Astrocyte of the cerebellum (primary cell): ENCODE results near the gene KCNIP1.

Experiments
- DNase-seq: peaks from one replicate; pipeline ENCODE4 v3.0.0-alpha.2; 2011; ENCODE audit warnings: low read depth
- H3K4me3 ChIP-seq: 2 replicates; pipeline ENCODE4 v1.5.1; 2011; ENCODE audit warnings: mild to moderate bottlenecking, low read depth, low read length, moderate library complexity
- CTCF ChIP-seq: IDR thresholded peaks from 2 replicates; pipeline ENCODE4 v1.5.1; 2012; ENCODE audit warnings: low read length, low read depth, moderate library complexity, mild to moderate bottlenecking; ENCODE audit errors: missing control alignments
- in situ Hi-C: cut with HindIII; loops from 2 replicates; pipeline ENCODE4 v1.10.0; 2017; ENCODE audit warnings: low sequenced_read_pairs

Gene KCNIP1

DNA sequence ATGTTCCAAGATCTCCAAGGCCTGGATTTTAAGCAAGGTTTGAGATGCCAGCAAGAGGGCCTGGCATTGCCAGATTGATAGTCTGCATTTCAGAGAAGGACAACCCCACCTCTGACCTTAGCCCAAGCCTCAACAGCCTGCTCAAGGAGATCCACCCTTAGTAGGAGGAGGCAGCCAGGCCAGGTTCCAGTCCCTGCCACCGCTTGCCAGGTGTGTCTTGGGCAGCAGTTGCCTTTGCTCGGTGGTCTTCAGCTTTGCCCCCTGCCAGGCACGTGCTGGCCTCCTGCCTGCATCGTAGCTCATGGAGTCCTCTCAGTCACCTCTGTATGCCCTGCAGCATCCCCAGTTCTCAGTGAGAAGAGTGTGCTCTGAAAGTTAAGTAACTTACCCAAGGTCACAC, 134.2 kb downstream of the KCNIP1 start:
- in situ Hi-C loops: no loop called here
- DNase-seq: no peak
- no peak overlapping the region for H3K4me3 ChIP-seq
- TF ChIP-seq CTCF: no peak

GRCh38 chr5:170638454-170639220, 134.8 kb downstream of the KCNIP1 start:
- no peak for DNase-seq
- peak; percentile 78 for TF ChIP-seq CTCF
- in situ Hi-C loops: no loop called here
- no peak overlapping the region for H3K4me3 ChIP-seq

- TF ChIP-seq CTCF: no peak
- no peak overlapping the region for H3K4me3 ChIP-seq
- DNase-seq: no peak
- in situ Hi-C loops: no loop called here
Measured at GRCh38 chr5:170639221-170639925, 135.6 kb downstream of the KCNIP1 start.

DNA sequence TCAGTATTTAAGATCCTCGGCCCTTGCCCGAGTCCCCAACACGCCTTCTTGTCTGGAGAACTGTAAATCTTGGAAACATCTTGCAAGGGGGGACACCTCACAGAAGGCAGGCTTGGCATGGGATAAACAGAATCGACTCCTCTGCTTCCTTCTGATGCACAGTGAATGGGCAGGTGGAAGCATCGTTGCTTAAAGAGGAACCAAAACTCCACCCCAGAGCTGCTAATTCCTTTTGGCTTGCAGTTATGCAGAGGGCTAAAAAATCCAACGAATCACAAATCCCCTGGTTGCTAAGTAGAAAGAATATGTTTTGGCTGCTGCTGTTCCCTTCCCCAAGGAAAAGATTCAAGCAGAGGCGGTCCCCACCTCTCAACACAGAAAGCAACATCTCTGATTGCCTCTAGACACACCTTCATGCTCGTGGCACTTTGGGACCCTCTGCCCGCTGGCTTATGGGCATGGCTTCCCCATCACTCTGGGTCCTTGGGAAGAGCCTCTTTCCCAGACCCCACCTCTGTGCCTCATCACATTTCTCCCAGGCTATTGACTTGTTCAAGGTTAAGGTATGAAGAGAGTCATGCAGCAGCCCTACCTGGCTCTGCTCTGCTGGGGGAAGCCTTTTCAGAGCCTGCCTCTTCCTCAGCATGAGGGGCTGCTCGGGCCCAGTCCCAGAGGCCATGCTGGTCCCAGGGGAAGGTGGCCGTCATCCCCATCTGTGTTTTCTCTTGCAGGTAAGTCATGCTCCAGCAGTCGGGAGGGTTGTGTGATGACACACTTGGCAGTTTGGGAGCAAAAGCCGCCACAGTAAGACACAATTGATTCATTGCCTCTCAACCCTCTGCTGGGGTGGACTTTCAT, 137.1 kb downstream of the KCNIP1 start:
- no peak for TF ChIP-seq CTCF
- no peak for DNase-seq
- no peak overlapping the region for H3K4me3 ChIP-seq
- in situ Hi-C loops: no loop called here

DNA sequence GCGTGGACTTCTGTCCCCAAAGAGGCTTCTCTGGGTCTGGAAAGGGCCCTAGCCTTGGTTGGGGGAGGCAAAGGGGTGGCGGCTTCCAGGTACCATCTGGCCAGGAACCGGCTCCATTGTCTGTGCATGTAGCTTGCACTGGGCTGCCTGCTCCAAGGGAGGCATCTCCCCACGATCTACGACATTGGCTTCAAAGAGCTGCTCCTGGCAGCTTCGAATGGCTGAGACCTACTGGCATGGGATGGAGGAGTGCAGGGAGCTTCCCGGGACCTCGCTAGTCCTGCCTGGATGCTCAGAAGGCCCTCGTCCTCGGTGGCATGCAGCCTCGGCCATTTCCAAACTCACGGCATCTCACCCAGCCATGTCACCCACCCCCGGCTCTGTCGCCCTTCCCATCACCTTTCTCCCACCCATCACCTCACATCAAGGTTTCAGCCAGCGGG, 137.8 kb downstream of the KCNIP1 start:
- DNase-seq: no peak
- TF ChIP-seq CTCF: no peak
- no peak overlapping the region for H3K4me3 ChIP-seq
- in situ Hi-C loops: no loop called here

DNA sequence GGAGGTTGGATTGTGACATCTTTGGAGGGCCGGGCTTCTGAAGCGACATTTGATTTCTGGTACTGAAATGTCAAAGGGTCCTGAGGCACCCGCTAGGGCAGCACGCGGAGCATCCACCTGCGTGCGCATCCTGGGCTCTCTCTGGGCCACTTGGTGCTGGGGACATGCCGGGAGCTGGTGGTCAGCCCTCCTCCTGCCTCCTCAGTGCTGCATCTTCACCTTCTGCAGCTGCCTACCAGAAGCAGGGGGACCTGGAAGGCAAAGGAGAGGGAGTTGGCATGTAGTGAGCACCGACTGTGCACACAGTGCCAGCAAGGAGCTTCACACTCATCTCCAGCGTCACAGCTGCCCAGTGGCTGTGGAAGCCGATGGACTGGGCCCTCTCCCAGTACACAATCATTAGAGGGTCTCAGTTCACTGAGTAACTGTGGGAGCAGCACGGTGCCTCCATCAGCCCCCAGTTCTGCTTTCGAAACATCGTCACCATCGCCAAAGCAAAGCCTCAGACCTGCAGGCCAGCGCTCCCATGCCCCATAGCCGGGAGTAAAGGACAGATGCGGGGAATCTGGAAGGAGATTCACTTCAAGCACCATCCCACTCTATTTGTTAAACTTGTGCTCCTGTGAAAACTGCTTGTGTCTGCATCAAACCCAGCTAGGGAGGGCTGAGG, 138.4 kb downstream of the KCNIP1 start:
- DNase-seq: no peak
- in situ Hi-C loops: no loop called here
- H3K4me3 ChIP-seq: no peak overlapping the region
- TF ChIP-seq CTCF: no peak
